OCI-LY7 (cell line): ENCODE measurements around the gene SERINC3. TPM values are rescaled to one million over a fixed set of nuclear protein-coding genes. Genes with fewer than 3 reads are reported as not detected.

Source experiments
- BruUV-seq: library from RNA; stranded (reverse); fragments of 400-500 nt; replicated peaks from 2 replicates; lab custom pipeline; 2021; lab: Mats Ljungman, UMichigan
- CTCF ChIA-PET: fragments of 300-600 bp; sonication (Branson Sonifier 250); formaldehyde crosslinking; loops from one replicate; lab custom pipeline; 2022; ENCODE audit warnings: antibody characterized with exemption; ENCODE audit not compliant: unreplicated experiment; lab: Charles Lee
- POLR2A ChIA-PET: fragments of 300-600 bp; sonication (Branson Sonifier 250); formaldehyde crosslinking; loops from one replicate; lab custom pipeline; 2022; ENCODE audit warnings: antibody characterized with exemption; lab: Charles Lee
- DNase-seq: peaks from one replicate; pipeline ENCODE4 v3.0.0-alpha.2; 2015; ENCODE audit warnings: low spot score
- H2AFZ ChIP-seq: fragments of 200-600 bp; sonication (generic), shearing (Covaris generic); 2 replicates; pipeline ENCODE4 v1.6.1; 2014; ENCODE audit warnings: mild to moderate bottlenecking, antibody characterized with exemption, low read length, moderate library complexity
- H3K27ac ChIP-seq: fragments of 200-600 bp; sonication (generic); 2 replicates; pipeline ENCODE4 v1.5.1; 2014; ENCODE audit warnings: mixed run types, low read depth, mild to moderate bottlenecking, moderate library complexity, low read length, inconsistent platforms; ENCODE audit not compliant: poor library complexity, severe bottlenecking
- H3K36me3 ChIP-seq: fragments of 200-600 bp; sonication (generic); 2 replicates; pipeline ENCODE4 v1.6.1; 2014; ENCODE audit warnings: mild to moderate bottlenecking, antibody characterized with exemption, low read length, moderate library complexity, mixed read lengths; ENCODE audit not compliant: insufficient read depth
- H3K4me1 ChIP-seq: fragments of 200-600 bp; sonication (generic); 2 replicates; pipeline ENCODE4 v1.5.1; 2014; ENCODE audit warnings: mild to moderate bottlenecking, low read length; ENCODE audit not compliant: insufficient read depth, poor library complexity, severe bottlenecking
- H3K4me2 ChIP-seq: fragments of 200-600 bp; sonication (generic); 2 replicates; pipeline ENCODE4 v1.6.1; 2014; ENCODE audit warnings: mild to moderate bottlenecking, low read length
- H3K4me3 ChIP-seq: fragments of 200-600 bp; sonication (generic); 2 replicates; pipeline ENCODE4 v1.5.1; 2014; ENCODE audit warnings: mild to moderate bottlenecking, low read depth, low read length; ENCODE audit not compliant: poor library complexity, severe bottlenecking
- H3K79me2 ChIP-seq: fragments of 200-600 bp; sonication (generic); 2 replicates; pipeline ENCODE4 v1.6.1; 2016; ENCODE audit warnings: low read depth, mild to moderate bottlenecking, low read length, moderate library complexity, mixed read lengths; ENCODE audit not compliant: insufficient read depth
- H3K9me2 ChIP-seq: fragments of 200-600 bp; sonication (generic); 2 replicates; pipeline ENCODE4 v1.6.1; 2016; ENCODE audit warnings: mild to moderate bottlenecking, low read length, mixed read lengths; ENCODE audit not compliant: insufficient read depth
- H3K9me3 ChIP-seq: fragments of 200-600 bp; sonication (generic); 2 replicates; pipeline ENCODE4 v1.6.1; 2014; ENCODE audit warnings: mild to moderate bottlenecking, mixed run types, low read length, mixed read lengths
- H4K20me1 ChIP-seq: fragments of 200-600 bp; sonication (generic); 2 replicates; pipeline ENCODE4 v1.6.1; 2014; ENCODE audit warnings: mild to moderate bottlenecking, antibody characterized with exemption, low read length, moderate library complexity, mixed read lengths; ENCODE audit not compliant: insufficient read depth
- CTCF ChIP-seq: fragments of 200-600 bp; sonication (generic); conservative IDR thresholded peaks from 2 replicates; pipeline ENCODE4 v1.5.1; 2014; ENCODE audit warnings: mild to moderate bottlenecking, antibody characterized with exemption, low read length, moderate library complexity, mixed read lengths
- EZH2phosphoT487 ChIP-seq: fragments of 200-600 bp; sonication (generic); IDR thresholded peaks from 2 replicates; pipeline ENCODE4 v1.6.1; 2018; ENCODE audit warnings: low read depth, borderline replicate concordance, mild to moderate bottlenecking, mixed run types, antibody characterized with exemption, low read length, moderate library complexity, mixed read lengths
- intact Hi-C: fragments of 100-400 bp; cut with micrococcal nuclease; formaldehyde crosslinking; loops from one replicate; pipeline ENCODE4 v1.10.0; 2022; ENCODE audit not compliant: unreplicated experiment
- total RNA-seq, 2 experiments: library from RNA; depleted of rRNA in 1 of 2; stranded (reverse); fragments of >200 nt in 1 of 2; shearing (Covaris generic) in 1 of 2; gene quantifications; 2 replicates each; pipeline ENCODE4 v1.2.3, GENCODE V29; 2014 to 2022

SERINC3 gene
- total RNA-seq, 2 experiments from 2014 or later, result 24.4 to 55.4 TPM

DNA sequence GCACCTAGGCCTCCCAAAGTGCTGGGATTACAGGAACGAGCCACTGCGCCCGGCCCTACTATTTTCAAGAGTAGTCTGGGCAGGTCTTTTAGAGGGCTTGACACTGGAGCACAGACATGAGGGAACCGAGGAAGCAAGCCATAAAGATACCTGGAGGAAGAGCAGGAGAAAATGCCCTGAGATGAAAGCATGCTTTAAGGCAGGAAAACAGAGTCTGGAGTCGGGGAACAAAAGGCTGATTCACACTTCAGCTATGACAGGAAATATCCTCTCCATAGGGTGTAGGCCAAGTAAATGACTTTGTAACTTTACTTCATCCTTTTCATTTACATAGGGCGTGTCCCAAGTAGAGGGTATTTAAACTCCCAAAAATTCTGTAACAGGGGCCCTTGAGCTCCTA is 4.3 kb upstream of the SERINC3 start:
- H3K79me2 ChIP-seq, result peaks cover 7% of the 10 kb centered on the region
- no peak overlapping the region for H2AFZ ChIP-seq
- no peak overlapping the region for H3K4me3 ChIP-seq
- H3K4me1 ChIP-seq, result peaks cover 13% of the 10 kb centered on the region
- no peaks in the 10 kb centered on the region for H3K9me2 ChIP-seq
- TF ChIP-seq EZH2phosphoT487 (no peak), CTCF (no peak)
- H3K4me2 ChIP-seq, result no peak overlapping the region
- ChIA-PET POLR2A (interaction anchor here (0.7 kb wide), 1 partner anchor 126 kb away, joined by 3 read pairs; no protein-coding TSS in a partner anchor), CTCF (no interaction called here)
- DNase-seq, result no peak
- H3K36me3 ChIP-seq, result no peaks in the 10 kb centered on the region; the same call in 1 of the 2 replicates
- H3K9me3 ChIP-seq, result no peaks in the 10 kb centered on the region
- H3K27ac ChIP-seq, result no peak overlapping the region
- no TSS peak for BruUV-seq
- intact Hi-C loops, result no loop called here
- H4K20me1 ChIP-seq, result peaks cover under 1% of the 10 kb centered on the region; the same call in 1 of the 2 replicates

GRCh38 chr20:44523746-44524145 is 1.9 kb upstream of the SERINC3 start:
- Histone ChIP-seq H3K79me2 (peaks cover 31% of the 10 kb centered on the region), H3K4me3 (no peak overlapping the region), H2AFZ (no peak overlapping the region; the same call in 1 of the 2 replicates), H3K9me3 (no peaks in the 10 kb centered on the region), H3K9me2 (no peaks in the 10 kb centered on the region), H3K4me1 (peaks cover 29% of the 10 kb centered on the region), H3K27ac (no peak overlapping the region), H3K36me3 (peaks cover 11% of the 10 kb centered on the region; the same call in 1 of the 2 replicates), H4K20me1 (peaks cover 4% of the 10 kb centered on the region; the same call in 1 of the 2 replicates), H3K4me2 (no peak overlapping the region)
- TF ChIP-seq CTCF (no peak), EZH2phosphoT487 (no peak)
- no peak for DNase-seq
- intact Hi-C loops, result loop anchor here (5.0 kb wide), 1 partner anchor 46 kb away; the partner anchor contains the start of gene TTPAL
- CTCF ChIA-PET, result interaction anchor here (0.6 kb wide), 1 partner anchor 123 kb away, joined by 3 read pairs; no protein-coding TSS in a partner anchor
- no TSS peak for BruUV-seq
- POLR2A ChIA-PET, result interaction anchor here (1.0 to 1.2 kb wide), 2 partner anchors 70 to 86 kb away, joined by 3 read pairs; no protein-coding TSS in a partner anchor

DNA sequence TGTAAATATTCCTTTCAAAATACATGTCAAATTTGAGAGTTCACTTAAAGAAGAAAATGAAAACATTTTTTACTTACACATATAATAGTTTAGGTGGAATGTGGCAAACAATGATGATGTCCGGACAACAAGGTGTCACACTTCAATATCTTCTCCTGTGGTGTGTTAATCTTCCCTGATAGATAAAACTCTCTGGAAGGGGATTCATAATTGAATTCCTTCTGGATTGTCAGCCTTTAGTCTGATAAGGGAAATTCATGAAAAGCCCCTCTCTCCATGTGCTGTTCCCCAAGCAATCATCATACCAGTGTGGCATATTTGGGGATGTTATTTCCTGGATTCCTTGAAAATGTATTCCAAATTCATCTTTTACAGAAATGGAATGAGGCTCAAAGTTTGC is 971 bp upstream of the SERINC3 start:
- POLR2A ChIA-PET, result interaction anchor here (1.1 to 1.6 kb wide), 3 partner anchors 51 to 71 kb away, joined by 3 to 7 read pairs (median 4); no protein-coding TSS in a partner anchor
- Histone ChIP-seq H3K4me2 (peak overlapping the region; percentile 82), H4K20me1 (peaks cover 4% of the 10 kb centered on the region; the same call in 1 of the 2 replicates), H3K4me3 (peak overlapping the region; percentile 97), H2AFZ (peak overlapping the region; percentile 98; the same call in 1 of the 2 replicates), H3K9me3 (no peaks in the 10 kb centered on the region), H3K4me1 (peaks cover 29% of the 10 kb centered on the region), H3K27ac (peak overlapping the region; percentile 72), H3K79me2 (peaks cover 40% of the 10 kb centered on the region), H3K36me3 (peaks cover 13% of the 10 kb centered on the region; the same call in 1 of the 2 replicates), H3K9me2 (no peaks in the 10 kb centered on the region)
- intact Hi-C loops, result loop anchor here (5.0 kb wide), 1 partner anchor 46 kb away; the partner anchor contains the start of gene TTPAL
- CTCF ChIA-PET, result no interaction called here
- no peak for DNase-seq
- TF ChIP-seq EZH2phosphoT487, result no peak
- no peak for TF ChIP-seq CTCF
- BruUV-seq, result no TSS peak
